ENCODE data around the gene BMPR2. TPM values are rescaled to one million over a fixed set of nuclear protein-coding genes. Genes with fewer than 3 reads are reported as not detected.
"Not testable (repeated sequence)": the region's sequence is repeated elsewhere in the genome, so short reads cannot be mapped to it uniquely, and the experiment has no call there.

The BMPR2 gene
- total RNA-seq, 4 donors from 2014 or later, result 53.4 to 102 (median 79.5) TPM

- no peak for DNase-seq (ENCODE audit: low spot score)
- TF ChIP-seq, protein P1, sequence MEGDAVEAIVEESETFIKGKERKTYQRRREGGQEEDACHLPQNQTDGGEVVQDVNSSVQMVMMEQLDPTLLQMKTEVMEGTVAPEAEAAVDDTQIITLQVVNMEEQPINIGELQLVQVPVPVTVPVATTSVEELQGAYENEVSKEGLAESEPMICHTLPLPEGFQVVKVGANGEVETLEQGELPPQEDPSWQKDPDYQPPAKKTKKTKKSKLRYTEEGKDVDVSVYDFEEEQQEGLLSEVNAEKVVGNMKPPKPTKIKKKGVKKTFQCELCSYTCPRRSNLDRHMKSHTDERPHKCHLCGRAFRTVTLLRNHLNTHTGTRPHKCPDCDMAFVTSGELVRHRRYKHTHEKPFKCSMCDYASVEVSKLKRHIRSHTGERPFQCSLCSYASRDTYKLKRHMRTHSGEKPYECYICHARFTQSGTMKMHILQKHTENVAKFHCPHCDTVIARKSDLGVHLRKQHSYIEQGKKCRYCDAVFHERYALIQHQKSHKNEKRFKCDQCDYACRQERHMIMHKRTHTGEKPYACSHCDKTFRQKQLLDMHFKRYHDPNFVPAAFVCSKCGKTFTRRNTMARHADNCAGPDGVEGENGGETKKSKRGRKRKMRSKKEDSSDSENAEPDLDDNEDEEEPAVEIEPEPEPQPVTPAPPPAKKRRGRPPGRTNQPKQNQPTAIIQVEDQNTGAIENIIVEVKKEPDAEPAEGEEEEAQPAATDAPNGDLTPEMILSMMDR (IDR thresholded peaks at IDR 0.05), result no peak
- no peak for ATAC-seq (ENCODE audit: low FRiP score)
These were observed 31.9 kb upstream of the BMPR2 start for GRCh38 chr2:202344178-202344577.

- ATAC-seq (ENCODE audit: low FRiP score), result no peak
- no peak for DNase-seq (ENCODE audit: low spot score)
- TF ChIP-seq, protein P1 (IDR thresholded peaks at IDR 0.05), result no peak
These were observed 29.9 kb upstream of the BMPR2 start for GRCh38 chr2:202346180-202346579.

DNA sequence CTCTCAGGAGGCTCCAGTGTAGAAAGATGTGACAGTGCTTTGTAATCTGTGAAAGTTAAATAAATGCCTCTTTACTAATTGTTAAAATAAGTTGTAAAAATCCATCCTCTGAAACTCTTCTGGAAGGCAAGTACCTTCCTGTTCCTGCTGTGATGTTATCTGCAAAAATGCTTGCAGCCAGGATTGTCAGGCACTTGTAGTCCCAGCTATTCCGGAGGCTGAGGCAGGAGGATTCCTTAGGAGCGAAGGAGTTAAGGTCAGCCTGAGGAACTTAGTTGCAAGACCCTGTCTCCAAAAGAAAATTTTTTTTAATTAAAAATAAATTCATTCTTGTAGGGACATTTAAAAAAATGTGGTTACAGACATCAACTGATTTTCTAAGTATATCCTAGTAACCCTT is 22.7 kb upstream of the BMPR2 start:
- no peak for DNase-seq (ENCODE audit: low spot score)
- TF ChIP-seq, protein P1 (IDR thresholded peaks at IDR 0.05), result no peak
- no peak for ATAC-seq (ENCODE audit: low FRiP score)

GRCh38 chr2:202355993-202356505 is 20.1 kb upstream of the BMPR2 start:
- no peak for ATAC-seq (ENCODE audit: low FRiP score)
- TF ChIP-seq, protein P1 (IDR thresholded peaks at IDR 0.05), result no peak
- no peak for DNase-seq (ENCODE audit: low spot score)

DNA sequence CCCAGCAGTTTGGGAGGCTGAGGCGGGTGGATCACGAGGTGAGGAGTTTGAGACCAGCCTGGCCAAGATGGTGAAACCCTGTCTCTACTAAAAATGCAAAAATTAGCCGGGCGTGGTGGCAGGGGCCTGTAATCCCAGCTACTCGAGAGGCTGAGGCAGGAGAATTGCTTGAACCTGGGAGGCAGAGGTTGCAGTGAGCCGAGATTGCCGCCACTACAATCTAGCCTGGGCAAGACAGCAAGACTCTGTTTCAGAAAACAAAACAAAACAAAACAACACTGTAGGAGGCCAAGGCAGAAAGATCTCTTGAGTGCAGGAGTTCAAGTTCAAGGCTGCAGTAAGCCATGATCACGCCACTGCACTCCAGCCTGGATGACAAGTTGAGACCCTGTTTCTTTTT is 17.2 kb upstream of the BMPR2 start:
- not testable (repeated sequence) for ATAC-seq (ENCODE audit: low FRiP score); DNase-seq (ENCODE audit: low spot score)

GRCh38 chr2:202360646-202361045 is 15.5 kb upstream of the BMPR2 start:
- no peak for ATAC-seq (ENCODE audit: low FRiP score)
- TF ChIP-seq, protein P1 (IDR thresholded peaks at IDR 0.05), result no peak
- DNase-seq (ENCODE audit: low spot score), result no peak

DNA sequence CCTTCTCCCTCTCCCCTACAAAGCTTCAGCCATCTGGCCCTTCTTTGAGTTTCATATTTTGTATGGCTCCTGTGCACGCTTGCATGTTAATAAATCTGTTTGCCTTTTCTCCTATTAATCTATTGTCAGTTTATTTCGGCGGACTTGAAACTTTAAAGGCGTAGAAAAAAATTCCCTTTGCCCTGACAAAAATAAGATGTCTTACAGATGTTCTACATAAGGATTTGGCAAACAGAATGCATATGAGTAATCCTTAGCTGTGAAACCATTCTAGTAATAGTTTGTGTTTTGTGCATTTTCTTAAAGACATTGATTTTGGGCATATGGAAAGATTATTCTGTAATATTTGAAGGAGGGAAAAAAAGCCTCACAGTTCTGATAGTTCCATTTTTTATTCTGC is 15.0 kb upstream of the BMPR2 start:
- ATAC-seq (ENCODE audit: low FRiP score) (no peak), DNase-seq (ENCODE audit: low spot score) (no peak)
- TF ChIP-seq, protein P1 (IDR thresholded peaks at IDR 0.05), result no peak

DNA sequence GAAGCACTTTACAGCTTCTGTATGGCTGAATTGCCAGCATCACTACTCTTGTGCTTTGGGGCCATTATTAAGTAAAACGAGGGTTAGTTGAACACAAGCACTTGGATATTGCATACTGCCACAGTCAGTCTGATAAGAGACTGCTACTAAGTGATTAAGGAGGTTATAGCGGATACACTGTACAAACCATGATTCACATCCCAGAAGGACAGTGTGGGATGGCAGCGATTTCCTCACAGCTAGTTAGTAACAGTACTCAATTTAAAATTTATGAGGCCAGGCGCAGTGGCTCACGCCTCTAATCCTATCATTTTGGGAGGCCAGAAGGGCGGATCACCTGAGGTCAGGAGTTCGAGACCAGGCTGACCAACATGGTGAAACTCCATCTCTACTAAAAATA is 2.6 kb upstream of the BMPR2 start:
- ATAC-seq (ENCODE audit: low FRiP score), result no peak
- TF ChIP-seq, protein P1 (IDR thresholded peaks at IDR 0.05), result no peak
- DNase-seq (ENCODE audit: low spot score), result no peak

GRCh38 chr2:202374383-202374782 is 1.7 kb upstream of the BMPR2 start:
- ATAC-seq (ENCODE audit: low FRiP score); DNase-seq (ENCODE audit: low spot score): not testable (repeated sequence)

All from omental fat pad (tissue), 4 donors.